HEK293 (cell line): ENCODE measurements around the gene RASAL2.

ENCODE experiments used
- CTCF ChIA-PET: fragments of 350-600 bp; formaldehyde crosslinking; extraction: SDS; loops from one replicate; lab custom pipeline; 2021; ENCODE audit warnings: antibody characterized with exemption; lab: Yijun Ruan, JAX
- POLR2A ChIA-PET: fragments of 300-600 bp; formaldehyde crosslinking; extraction: SDS; loops from one replicate; lab custom pipeline; 2020; ENCODE audit warnings: antibody characterized with exemption, inconsistent platforms; lab: Yijun Ruan, JAX
- H3K27ac ChIP-seq: fragments of 200-500 bp; sonication (Bioruptor generic); 2 replicates; pipeline ENCODE4 v1.5.1; 2014; ENCODE audit warnings: low read depth, low read length, control low read depth, inconsistent platforms; ENCODE audit errors: extremely low read depth
- H3K36me3 ChIP-seq, 2 experiments: fragments of 200-500 bp in 1 of 2; sonication (Bioruptor generic) in 1 of 2; 1 replicate in 1 of 2; 2 replicates in 1 of 2; pipeline ENCODE4 v1.5.1; 2014 to 2017; ENCODE audit warnings: inconsistent platforms in 2 of 2, low read length in 2 of 2; ENCODE audit not compliant: control insufficient read depth in 2 of 2, insufficient read depth in 1 of 2
- H3K4me1 ChIP-seq: fragments of 200-500 bp; sonication (Bioruptor generic); 2 replicates; pipeline ENCODE4 v1.5.1; 2014; ENCODE audit warnings: mild to moderate bottlenecking, low read length, inconsistent platforms; ENCODE audit not compliant: control insufficient read depth, insufficient read depth
- H3K4me3 ChIP-seq: 2 replicates; pipeline ENCODE4 v1.5.1; 2011; ENCODE audit warnings: low read depth, mild to moderate bottlenecking, control low read depth, low read length, moderate library complexity
- H3K9me3 ChIP-seq: fragments of 200-500 bp; sonication (Bioruptor generic); 2 replicates; pipeline ENCODE4 v1.5.1; 2014; ENCODE audit warnings: low read depth, low read length, inconsistent platforms; ENCODE audit not compliant: control insufficient read depth, insufficient read depth
- MZF1 ChIP-seq: fragments of 450-650 bp; formaldehyde crosslinking; IDR thresholded peaks from 2 replicates; pipeline ENCODE4 v1.5.1; 2017; ENCODE audit warnings: missing biosample characterization, missing genetic modification characterization, borderline replicate concordance
- ZBTB10 ChIP-seq: fragments of 450-650 bp; formaldehyde crosslinking; IDR thresholded peaks from 2 replicates; pipeline ENCODE4 v1.5.1; 2016; ENCODE audit warnings: missing biosample characterization, missing genetic modification characterization
- ZBTB26 ChIP-seq: fragments of 450-650 bp; formaldehyde crosslinking; optimal IDR thresholded peaks from 2 replicates; pipeline ENCODE3; 2016; ENCODE audit warnings: missing biosample characterization, mild to moderate bottlenecking, missing genetic modification characterization
- ZNF146 ChIP-seq: fragments of 450-650 bp; formaldehyde crosslinking; IDR thresholded peaks from 2 replicates; pipeline ENCODE4 v1.5.1; 2016; ENCODE audit warnings: missing biosample characterization, missing genetic modification characterization
- ZNF18 ChIP-seq: fragments of 450-650 bp; formaldehyde crosslinking; IDR thresholded peaks from 2 replicates; pipeline ENCODE4 v1.5.1; 2016; ENCODE audit warnings: missing biosample characterization, missing genetic modification characterization
- ZNF248 ChIP-seq: fragments of 450-650 bp; formaldehyde crosslinking; IDR thresholded peaks from 2 replicates; pipeline ENCODE4 v1.5.1; 2017; ENCODE audit warnings: missing biosample characterization, missing genetic modification characterization
- ZXDB ChIP-seq: fragments of 450-650 bp; formaldehyde crosslinking; IDR thresholded peaks from 2 replicates; pipeline ENCODE4 v1.5.1; 2016; ENCODE audit warnings: missing biosample characterization, missing genetic modification characterization
- TF ChIP-seq, protein P1 (sequence below): fragments of 450-650 bp; formaldehyde crosslinking; IDR thresholded peaks from 2 replicates; pipeline ENCODE4 v1.5.1; 2016; ENCODE audit warnings: missing biosample characterization, missing genetic modification characterization, borderline replicate concordance
- TF ChIP-seq, protein P2 (sequence below): fragments of 450-650 bp; formaldehyde crosslinking; IDR thresholded peaks from 2 replicates; pipeline ENCODE4 v1.5.1; 2016; ENCODE audit warnings: missing biosample characterization, missing genetic modification characterization
- TF ChIP-seq, protein P3 (sequence below): fragments of 450-650 bp; formaldehyde crosslinking; IDR thresholded peaks from 2 replicates; pipeline ENCODE4 v1.5.1; 2016; ENCODE audit warnings: missing biosample characterization, missing genetic modification characterization
- TF ChIP-seq, protein P4 (sequence below): fragments of 450-650 bp; formaldehyde crosslinking; IDR thresholded peaks from 2 replicates; pipeline ENCODE4 v1.5.1; 2016; ENCODE audit warnings: missing biosample characterization, missing genetic modification characterization, borderline replicate concordance

The RASAL2 gene

GRCh38 chr1:178047403-178048093 is 46.4 kb upstream of the RASAL2 start:
- no peaks in the 10 kb centered on the region for H3K36me3 ChIP-seq
- no peak overlapping the region for H3K27ac ChIP-seq
- no peak overlapping the region for H3K4me3 ChIP-seq
- no peak for TF ChIP-seq ZXDB (tag by site-specific recombination)
- H3K9me3 ChIP-seq: no peaks in the 10 kb centered on the region
- no peaks in the 10 kb centered on the region for H3K4me1 ChIP-seq
- ChIA-PET CTCF (interaction anchor here (0.6 to 2.9 kb wide), 2 partner anchors 16 to 866 kb away, joined by 3 to 16 read pairs; no protein-coding TSS in a partner anchor), POLR2A (no interaction called here)

DNA sequence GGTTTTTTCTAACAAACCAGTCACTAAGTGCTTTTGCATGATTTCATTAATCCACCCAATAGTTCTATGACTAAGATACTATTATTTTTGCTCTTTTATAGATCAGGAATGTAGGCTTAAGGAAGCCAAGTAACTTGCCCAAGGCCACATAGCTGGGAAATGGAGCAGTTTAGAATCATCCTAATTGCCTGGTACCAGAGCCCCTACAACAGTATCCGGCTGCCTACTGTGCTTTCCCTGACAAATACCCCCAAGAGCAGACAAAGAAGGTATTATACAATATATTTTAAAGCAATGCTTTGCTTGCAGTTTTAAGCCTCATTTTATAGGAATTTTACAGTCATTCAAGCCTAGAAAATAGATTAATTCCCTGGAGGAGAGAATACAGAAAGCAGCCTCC is 45.5 kb upstream of the RASAL2 start:
- Histone ChIP-seq H3K36me3 (no peaks in the 10 kb centered on the region), H3K4me1 (no peaks in the 10 kb centered on the region), H3K4me3 (no peak overlapping the region), H3K9me3 (no peaks in the 10 kb centered on the region), H3K27ac (no peak overlapping the region)
- POLR2A ChIA-PET: no interaction called here
- CTCF ChIA-PET: interaction anchor here (0.6 to 2.9 kb wide), 4 partner anchors 17 to 865 kb away, joined by 3 to 16 read pairs (median 4); no protein-coding TSS in a partner anchor
- TF ChIP-seq, protein P1, sequence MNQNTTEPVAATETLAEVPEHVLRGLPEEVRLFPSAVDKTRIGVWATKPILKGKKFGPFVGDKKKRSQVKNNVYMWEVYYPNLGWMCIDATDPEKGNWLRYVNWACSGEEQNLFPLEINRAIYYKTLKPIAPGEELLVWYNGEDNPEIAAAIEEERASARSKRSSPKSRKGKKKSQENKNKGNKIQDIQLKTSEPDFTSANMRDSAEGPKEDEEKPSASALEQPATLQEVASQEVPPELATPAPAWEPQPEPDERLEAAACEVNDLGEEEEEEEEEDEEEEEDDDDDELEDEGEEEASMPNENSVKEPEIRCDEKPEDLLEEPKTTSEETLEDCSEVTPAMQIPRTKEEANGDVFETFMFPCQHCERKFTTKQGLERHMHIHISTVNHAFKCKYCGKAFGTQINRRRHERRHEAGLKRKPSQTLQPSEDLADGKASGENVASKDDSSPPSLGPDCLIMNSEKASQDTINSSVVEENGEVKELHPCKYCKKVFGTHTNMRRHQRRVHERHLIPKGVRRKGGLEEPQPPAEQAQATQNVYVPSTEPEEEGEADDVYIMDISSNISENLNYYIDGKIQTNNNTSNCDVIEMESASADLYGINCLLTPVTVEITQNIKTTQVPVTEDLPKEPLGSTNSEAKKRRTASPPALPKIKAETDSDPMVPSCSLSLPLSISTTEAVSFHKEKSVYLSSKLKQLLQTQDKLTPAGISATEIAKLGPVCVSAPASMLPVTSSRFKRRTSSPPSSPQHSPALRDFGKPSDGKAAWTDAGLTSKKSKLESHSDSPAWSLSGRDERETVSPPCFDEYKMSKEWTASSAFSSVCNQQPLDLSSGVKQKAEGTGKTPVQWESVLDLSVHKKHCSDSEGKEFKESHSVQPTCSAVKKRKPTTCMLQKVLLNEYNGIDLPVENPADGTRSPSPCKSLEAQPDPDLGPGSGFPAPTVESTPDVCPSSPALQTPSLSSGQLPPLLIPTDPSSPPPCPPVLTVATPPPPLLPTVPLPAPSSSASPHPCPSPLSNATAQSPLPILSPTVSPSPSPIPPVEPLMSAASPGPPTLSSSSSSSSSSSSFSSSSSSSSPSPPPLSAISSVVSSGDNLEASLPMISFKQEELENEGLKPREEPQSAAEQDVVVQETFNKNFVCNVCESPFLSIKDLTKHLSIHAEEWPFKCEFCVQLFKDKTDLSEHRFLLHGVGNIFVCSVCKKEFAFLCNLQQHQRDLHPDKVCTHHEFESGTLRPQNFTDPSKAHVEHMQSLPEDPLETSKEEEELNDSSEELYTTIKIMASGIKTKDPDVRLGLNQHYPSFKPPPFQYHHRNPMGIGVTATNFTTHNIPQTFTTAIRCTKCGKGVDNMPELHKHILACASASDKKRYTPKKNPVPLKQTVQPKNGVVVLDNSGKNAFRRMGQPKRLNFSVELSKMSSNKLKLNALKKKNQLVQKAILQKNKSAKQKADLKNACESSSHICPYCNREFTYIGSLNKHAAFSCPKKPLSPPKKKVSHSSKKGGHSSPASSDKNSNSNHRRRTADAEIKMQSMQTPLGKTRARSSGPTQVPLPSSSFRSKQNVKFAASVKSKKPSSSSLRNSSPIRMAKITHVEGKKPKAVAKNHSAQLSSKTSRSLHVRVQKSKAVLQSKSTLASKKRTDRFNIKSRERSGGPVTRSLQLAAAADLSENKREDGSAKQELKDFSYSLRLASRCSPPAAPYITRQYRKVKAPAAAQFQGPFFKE: no peak
- TF ChIP-seq ZNF18 (tag by site-specific recombination) (no peak), ZNF248 (tag by site-specific recombination) (no peak), MZF1 (tag by site-specific recombination) (no peak), ZBTB26 (tag by site-specific recombination) (no peak), ZBTB10 (no peak), ZNF146 (no peak)
- TF ChIP-seq, protein P2, sequence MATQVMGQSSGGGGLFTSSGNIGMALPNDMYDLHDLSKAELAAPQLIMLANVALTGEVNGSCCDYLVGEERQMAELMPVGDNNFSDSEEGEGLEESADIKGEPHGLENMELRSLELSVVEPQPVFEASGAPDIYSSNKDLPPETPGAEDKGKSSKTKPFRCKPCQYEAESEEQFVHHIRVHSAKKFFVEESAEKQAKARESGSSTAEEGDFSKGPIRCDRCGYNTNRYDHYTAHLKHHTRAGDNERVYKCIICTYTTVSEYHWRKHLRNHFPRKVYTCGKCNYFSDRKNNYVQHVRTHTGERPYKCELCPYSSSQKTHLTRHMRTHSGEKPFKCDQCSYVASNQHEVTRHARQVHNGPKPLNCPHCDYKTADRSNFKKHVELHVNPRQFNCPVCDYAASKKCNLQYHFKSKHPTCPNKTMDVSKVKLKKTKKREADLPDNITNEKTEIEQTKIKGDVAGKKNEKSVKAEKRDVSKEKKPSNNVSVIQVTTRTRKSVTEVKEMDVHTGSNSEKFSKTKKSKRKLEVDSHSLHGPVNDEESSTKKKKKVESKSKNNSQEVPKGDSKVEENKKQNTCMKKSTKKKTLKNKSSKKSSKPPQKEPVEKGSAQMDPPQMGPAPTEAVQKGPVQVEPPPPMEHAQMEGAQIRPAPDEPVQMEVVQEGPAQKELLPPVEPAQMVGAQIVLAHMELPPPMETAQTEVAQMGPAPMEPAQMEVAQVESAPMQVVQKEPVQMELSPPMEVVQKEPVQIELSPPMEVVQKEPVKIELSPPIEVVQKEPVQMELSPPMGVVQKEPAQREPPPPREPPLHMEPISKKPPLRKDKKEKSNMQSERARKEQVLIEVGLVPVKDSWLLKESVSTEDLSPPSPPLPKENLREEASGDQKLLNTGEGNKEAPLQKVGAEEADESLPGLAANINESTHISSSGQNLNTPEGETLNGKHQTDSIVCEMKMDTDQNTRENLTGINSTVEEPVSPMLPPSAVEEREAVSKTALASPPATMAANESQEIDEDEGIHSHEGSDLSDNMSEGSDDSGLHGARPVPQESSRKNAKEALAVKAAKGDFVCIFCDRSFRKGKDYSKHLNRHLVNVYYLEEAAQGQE (tag by site-specific recombination): no peak
- TF ChIP-seq, protein P3, sequence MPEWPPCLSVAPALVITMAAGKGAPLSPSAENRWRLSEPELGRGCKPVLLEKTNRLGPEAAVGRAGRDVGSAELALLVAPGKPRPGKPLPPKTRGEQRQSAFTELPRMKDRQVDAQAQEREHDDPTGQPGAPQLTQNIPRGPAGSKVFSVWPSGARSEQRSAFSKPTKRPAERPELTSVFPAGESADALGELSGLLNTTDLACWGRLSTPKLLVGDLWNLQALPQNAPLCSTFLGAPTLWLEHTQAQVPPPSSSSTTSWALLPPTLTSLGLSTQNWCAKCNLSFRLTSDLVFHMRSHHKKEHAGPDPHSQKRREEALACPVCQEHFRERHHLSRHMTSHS: no peak
- TF ChIP-seq, protein P4, sequence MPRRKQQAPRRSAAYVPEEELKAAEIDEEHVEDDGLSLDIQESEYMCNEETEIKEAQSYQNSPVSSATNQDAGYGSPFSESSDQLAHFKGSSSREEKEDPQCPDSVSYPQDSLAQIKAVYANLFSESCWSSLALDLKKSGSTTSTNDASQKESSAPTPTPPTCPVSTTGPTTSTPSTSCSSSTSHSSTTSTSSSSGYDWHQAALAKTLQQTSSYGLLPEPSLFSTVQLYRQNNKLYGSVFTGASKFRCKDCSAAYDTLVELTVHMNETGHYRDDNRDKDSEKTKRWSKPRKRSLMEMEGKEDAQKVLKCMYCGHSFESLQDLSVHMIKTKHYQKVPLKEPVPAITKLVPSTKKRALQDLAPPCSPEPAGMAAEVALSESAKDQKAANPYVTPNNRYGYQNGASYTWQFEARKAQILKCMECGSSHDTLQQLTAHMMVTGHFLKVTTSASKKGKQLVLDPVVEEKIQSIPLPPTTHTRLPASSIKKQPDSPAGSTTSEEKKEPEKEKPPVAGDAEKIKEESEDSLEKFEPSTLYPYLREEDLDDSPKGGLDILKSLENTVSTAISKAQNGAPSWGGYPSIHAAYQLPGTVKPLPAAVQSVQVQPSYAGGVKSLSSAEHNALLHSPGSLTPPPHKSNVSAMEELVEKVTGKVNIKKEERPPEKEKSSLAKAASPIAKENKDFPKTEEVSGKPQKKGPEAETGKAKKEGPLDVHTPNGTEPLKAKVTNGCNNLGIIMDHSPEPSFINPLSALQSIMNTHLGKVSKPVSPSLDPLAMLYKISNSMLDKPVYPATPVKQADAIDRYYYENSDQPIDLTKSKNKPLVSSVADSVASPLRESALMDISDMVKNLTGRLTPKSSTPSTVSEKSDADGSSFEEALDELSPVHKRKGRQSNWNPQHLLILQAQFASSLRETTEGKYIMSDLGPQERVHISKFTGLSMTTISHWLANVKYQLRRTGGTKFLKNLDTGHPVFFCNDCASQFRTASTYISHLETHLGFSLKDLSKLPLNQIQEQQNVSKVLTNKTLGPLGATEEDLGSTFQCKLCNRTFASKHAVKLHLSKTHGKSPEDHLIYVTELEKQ (tag by site-specific recombination): no peak
